K562 (cell line): ENCODE data around the gene ANKLE1. TPM values are rescaled to one million over a fixed set of nuclear protein-coding genes. Genes with fewer than 3 reads are reported as not detected.
A peak's percentile ranks its signal among the peaks of the same experiment; 100 is the strongest.

Source experiments
- BACH1 ChIP-seq: fragments of 200-800 bp; sonication (Bioruptor generic); IDR thresholded peaks from 2 replicates; pipeline ENCODE4 v1.6.1; 2016; ENCODE audit warnings: missing genetic modification characterization, missing compliant biosample characterization
- LEF1 ChIP-seq: fragments of 450-650 bp; IDR thresholded peaks from 2 replicates; pipeline ENCODE4 v1.6.1; 2016; ENCODE audit warnings: mild to moderate bottlenecking
- POLR3G ChIP-seq: IDR thresholded peaks from 2 replicates; pipeline ENCODE4 v1.6.1; 2011; ENCODE audit not compliant: insufficient read length, insufficient replicate concordance; ENCODE audit errors: extremely low read depth
- RBM14 ChIP-seq: fragments of 200-400 bp; formaldehyde crosslinking; IDR thresholded peaks from 2 replicates; pipeline ENCODE4 v1.6.1; 2018; ENCODE audit warnings: low read depth, mild to moderate bottlenecking, low read length, moderate library complexity, borderline replicate concordance; ENCODE audit not compliant: insufficient read depth
- SMAD2 ChIP-seq: fragments of 150-350 bp; IDR thresholded peaks from 2 replicates; pipeline ENCODE4 v1.6.1; 2014; ENCODE audit warnings: low read depth, mild to moderate bottlenecking, low read length
- SMAD4 ChIP-seq: fragments of 250-450 bp; sonication (Bioruptor Pico); conservative IDR thresholded peaks from 2 replicates; pipeline ENCODE4 v1.8.0; 2021; ENCODE audit warnings: inconsistent platforms, mild to moderate bottlenecking, moderate library complexity
- UBTF ChIP-seq, 2 experiments: IDR thresholded peaks; 2 replicates each; pipeline ENCODE4 v1.6.1; 2012; ENCODE audit warnings: improper control_type of control experiment in 2 of 2, low read depth in 2 of 2, low read length in 2 of 2, borderline replicate concordance in 1 of 2
- YBX1 ChIP-seq: fragments of 450-650 bp; IDR thresholded peaks from 2 replicates; pipeline ENCODE4 v1.7.1; 2016; ENCODE audit warnings: mild to moderate bottlenecking
- ZBTB7A ChIP-seq: IDR thresholded peaks from 2 replicates; pipeline ENCODE4 v1.6.1; 2011; ENCODE audit warnings: low read depth, mild to moderate bottlenecking, low read length, moderate library complexity, borderline replicate concordance; ENCODE audit not compliant: control insufficient read depth
- ZC3H8 ChIP-seq: fragments of 450-650 bp; IDR thresholded peaks from 2 replicates; pipeline ENCODE4 v1.6.1; 2017
- ZFP30 ChIP-seq: fragments of 250-450 bp; sonication (Bioruptor Pico); IDR thresholded peaks from 2 replicates; pipeline ENCODE4 v1.8.0; 2022; ENCODE audit warnings: moderate library complexity, mild to moderate bottlenecking, inconsistent platforms, borderline replicate concordance
- ZNF143 ChIP-seq: sonication (generic); formaldehyde crosslinking; IDR thresholded peaks from 2 replicates; pipeline ENCODE4 v1.9.0; 2022; ENCODE audit warnings: mild to moderate bottlenecking, missing genetic modification reagents
- polyA plus RNA-seq, 8 experiments: library from polyadenylated mRNA; depleted of rRNA in 4 of 8; stranded (reverse) in 5 of 8; unstranded in 3 of 8; fragments of >200 nt; fragmentation: Nextera tagmentation in 2 of 8; fragmentation: Illumina TruSeq in 1 of 8; extraction: Ambion mirVana in 2 of 8; extraction: Trizol in 1 of 8; gene quantifications; 2 replicates each; pipeline versions ENCODE4 v1.2.1 to v1.2.3, GENCODE V29; 2011 to 2014; ENCODE audit warnings: inconsistent platforms in 1 of 8, missing spikeins in 1 of 8
- total RNA-seq, 7 experiments: library from RNA; depleted of rRNA in 6 of 7; stranded (reverse); fragments of >200 nt in 6 of 7; fragmentation: Illumina TruSeq in 2 of 7; extraction: Trizol in 2 of 7; gene quantifications; 2 replicates each; pipeline versions ENCODE4 v1.2.1 to v1.2.3, GENCODE V29; 2011 to 2021; ENCODE audit warnings: low replicate concordance in 1 of 7
- TF ChIP-seq, protein P1 (sequence below): fragments of 450-650 bp; IDR thresholded peaks from one replicate; pipeline ENCODE4 v1.6.1; 2018; ENCODE audit warnings: mild to moderate bottlenecking, moderate library complexity; ENCODE audit not compliant: partially characterized antibody
- TF ChIP-seq, protein P2 (sequence below), 2 experiments: fragments of 450-650 bp; IDR thresholded peaks; 2 replicates each; pipeline ENCODE4 v1.6.1; 2016; ENCODE audit warnings: mild to moderate bottlenecking in 2 of 2, borderline replicate concordance in 1 of 2, low read depth in 1 of 2, moderate library complexity in 1 of 2

Gene ANKLE1
- total and polyA plus RNA-seq, 9 of the 15 experiments (the other 6 are each of a cell fraction or from before 2014, with no cell fraction given), result 0.63 to 9.2 (median 2.9) TPM

DNA sequence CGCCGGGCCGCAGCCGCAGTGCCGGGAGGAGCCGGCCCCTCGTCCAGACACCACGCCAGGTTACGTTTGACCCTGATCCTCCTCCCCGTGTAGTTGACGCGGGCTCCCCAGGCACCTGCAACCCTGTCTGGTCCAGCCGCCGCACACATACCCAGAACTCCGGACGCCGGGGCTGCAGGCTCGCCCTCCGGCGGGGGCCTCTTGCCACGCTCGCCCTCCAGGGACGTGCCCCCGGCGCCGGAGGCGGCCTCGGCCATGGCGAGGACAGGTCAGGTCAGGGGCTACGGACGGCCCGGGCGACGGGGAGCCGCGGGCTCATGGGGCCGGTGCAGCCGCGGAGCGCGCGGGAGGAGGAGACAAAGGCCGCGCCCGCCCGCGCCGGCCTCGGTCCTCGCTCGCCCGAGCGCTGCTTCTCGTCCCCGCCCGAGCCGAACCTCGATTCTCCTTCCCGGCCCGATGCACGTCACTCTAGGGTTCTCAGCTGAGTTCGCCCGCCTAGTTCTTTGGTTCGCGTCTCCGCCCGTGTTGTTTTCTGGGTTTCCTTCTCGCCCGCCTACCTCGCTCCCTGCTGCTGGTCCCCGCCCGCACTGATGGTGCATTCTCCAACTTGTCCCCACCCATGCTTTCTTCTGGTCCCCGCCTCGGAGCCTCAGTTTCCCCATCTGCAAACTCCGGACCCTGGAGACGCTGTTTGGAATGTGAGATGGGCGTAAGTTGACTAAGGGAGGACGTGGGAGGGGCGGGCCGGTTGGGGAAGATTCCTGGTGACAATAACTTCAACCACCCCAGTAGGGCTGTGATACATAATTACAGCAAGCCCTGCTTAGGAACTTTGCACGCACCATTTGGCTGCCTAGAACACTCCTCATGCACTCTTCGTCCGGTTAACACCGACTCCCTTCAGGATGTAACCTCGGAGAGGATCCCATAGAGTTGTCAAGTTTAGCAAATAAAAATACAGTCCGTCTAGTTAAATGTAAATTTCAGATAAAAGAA is 53.0 kb downstream of the ANKLE1 start, which contains the start of gene ANO8 (continued):
- TF ChIP-seq SMAD4 (CRISPR knock-in tag) (peak; percentile 96), SMAD2 (no peak), RBM14 (no peak), ZC3H8 (no peak), POLR3G (no peak), ZFP30 (CRISPR knock-in tag) (no peak), BACH1 (tag) (no peak), UBTF (IDR thresholded peaks at IDR 0.05; ENCODE audit: borderline replicate concordance in 1 of 2, low read depth in 2 of 2, low read length in 2 of 2) (peak; percentile 91 to 99), LEF1 (0 out of 2 replicates have a peak, but pooled peaks have one; percentile 34), ZNF143 (no peak), ZBTB7A (peak; percentile 79), YBX1 (no peak)
- TF ChIP-seq, protein P1, sequence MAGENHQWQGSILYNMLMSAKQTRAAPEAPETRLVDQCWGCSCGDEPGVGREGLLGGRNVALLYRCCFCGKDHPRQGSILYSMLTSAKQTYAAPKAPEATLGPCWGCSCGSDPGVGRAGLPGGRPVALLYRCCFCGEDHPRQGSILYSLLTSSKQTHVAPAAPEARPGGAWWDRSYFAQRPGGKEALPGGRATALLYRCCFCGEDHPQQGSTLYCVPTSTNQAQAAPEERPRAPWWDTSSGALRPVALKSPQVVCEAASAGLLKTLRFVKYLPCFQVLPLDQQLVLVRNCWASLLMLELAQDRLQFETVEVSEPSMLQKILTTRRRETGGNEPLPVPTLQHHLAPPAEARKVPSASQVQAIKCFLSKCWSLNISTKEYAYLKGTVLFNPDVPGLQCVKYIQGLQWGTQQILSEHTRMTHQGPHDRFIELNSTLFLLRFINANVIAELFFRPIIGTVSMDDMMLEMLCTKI, result no peak
- TF ChIP-seq, protein P2, sequence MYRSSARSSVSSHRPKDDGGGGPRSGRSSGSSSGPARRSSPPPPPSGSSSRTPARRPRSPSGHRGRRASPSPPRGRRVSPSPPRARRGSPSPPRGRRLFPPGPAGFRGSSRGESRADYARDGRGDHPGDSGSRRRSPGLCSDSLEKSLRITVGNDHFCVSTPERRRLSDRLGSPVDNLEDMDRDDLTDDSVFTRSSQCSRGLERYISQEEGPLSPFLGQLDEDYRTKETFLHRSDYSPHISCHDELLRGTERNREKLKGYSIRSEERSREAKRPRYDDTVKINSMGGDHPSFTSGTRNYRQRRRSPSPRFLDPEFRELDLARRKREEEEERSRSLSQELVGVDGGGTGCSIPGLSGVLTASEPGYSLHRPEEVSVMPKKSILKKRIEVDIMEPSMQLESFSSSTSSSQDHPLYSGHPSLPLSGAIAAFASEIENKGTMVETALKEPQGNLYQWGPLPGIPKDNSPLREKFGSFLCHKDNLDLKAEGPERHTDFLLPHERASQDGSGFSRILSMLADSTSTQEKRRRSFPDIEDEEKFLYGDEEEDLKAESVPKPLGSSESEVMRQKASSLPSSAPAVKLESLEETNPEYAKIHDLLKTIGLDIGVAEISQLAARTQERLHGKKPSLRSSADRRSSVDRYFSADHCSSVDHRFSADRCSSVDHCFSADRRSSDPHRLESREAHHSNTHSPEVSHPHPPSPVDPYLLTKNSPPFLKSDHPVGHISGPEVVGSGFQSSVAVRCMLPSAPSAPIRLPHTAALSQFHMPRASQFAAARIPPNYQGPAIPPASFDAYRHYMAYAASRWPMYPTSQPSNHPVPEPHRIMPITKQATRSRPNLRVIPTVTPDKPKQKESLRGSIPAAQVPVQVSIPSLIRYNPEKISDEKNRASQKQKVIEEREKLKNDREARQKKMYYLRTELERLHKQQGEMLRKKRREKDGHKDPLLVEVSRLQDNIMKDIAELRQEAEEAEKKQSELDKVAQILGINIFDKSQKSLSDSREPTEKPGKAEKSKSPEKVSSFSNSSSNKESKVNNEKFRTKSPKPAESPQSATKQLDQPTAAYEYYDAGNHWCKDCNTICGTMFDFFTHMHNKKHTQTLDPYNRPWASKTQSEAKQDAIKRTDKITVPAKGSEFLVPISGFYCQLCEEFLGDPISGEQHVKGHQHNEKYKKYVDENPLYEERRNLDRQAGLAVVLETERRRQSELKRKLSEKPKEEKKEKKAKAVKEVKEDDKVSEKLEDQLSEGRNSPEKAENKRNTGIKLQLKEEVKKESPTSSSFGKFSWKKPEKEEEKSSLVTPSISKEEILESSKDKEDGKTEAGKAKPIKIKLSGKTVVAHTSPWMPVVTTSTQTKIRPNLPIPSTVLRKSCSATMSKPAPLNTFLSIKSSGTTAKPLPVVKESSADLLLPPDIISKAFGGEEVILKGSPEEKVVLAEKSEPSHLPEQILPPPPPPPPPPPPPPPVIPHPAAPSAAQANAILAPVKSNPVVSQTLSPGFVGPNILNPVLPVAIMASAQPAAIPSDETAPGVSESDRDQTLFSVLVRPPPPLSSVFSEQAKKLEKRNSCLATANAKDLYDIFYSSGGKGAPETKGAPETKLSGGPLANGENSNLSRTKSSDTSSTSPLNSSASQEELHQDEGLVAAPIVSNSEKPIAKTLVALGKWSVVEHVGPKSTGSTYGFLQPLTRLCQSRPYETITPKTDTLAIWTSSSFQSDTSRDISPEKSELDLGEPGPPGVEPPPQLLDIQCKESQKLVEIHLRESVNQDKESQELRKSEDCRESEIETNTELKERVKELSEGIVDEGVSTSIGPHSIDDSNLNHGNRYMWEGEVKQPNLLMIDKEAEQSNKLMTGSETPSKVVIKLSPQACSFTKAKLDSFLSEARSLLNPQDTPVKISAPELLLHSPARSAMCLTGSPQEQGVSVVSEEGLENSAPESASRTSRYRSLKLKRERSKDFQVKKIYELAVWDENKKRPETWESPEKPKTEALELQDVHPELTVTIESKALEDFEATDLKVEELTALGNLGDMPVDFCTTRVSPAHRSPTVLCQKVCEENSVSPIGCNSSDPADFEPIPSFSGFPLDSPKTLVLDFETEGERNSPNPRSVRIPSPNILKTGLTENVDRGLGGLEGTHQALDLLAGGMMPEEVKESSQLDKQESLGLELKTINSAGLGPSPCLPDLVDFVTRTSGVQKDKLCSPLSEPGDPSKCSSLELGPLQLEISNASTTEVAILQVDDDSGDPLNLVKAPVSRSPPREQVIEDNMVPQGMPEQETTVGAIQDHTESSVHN (IDR thresholded peaks at IDR 0.05; ENCODE audit: borderline replicate concordance in 1 of 2, low read depth in 1 of 2), result peak in 1 of 2 experiments; percentile 47; a peak in 1 of 4 replicates
